HG03354 (cell line): Measurements from ENCODE around the gene UNC5B.

Experiments
- ATAC-seq: cut with Tn5 transposase; IDR thresholded peaks from one replicate; pipeline ENCODE4 v1.9.1; 2021; ENCODE audit warnings: mild to moderate bottlenecking; ENCODE audit not compliant: unreplicated experiment, poor library complexity, severe bottlenecking

The UNC5B gene

DNA sequence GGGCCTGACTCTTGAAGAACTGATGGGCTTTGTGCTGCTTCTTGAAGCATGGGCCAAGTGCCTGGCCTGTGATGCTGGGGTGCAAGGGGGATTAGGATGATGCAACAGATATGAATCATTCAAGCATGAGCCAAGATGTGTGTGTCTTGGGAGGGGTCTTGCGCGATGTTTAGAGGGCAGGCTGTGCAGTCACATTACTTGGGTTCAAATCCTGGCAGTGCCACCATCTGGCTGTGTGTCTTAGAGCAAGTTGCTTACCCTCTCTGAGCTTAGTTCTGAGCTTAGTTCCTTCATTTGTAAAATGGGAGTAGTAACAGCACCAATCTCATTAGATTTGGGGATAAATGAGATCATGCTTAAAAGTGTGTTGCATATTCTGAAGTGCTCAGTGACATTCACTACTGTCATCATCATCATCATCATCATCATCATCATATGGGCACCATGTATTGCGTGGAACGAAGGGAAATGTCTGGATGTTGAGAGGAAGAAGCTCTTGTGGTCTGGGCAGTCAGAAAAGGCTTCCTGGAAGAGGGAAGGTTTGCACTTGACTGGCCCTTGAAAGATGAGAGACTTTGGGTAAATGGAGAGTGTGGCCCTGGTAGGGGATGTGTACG lies 9.3 kb downstream of the UNC5B start:
- no peak for ATAC-seq

DNA sequence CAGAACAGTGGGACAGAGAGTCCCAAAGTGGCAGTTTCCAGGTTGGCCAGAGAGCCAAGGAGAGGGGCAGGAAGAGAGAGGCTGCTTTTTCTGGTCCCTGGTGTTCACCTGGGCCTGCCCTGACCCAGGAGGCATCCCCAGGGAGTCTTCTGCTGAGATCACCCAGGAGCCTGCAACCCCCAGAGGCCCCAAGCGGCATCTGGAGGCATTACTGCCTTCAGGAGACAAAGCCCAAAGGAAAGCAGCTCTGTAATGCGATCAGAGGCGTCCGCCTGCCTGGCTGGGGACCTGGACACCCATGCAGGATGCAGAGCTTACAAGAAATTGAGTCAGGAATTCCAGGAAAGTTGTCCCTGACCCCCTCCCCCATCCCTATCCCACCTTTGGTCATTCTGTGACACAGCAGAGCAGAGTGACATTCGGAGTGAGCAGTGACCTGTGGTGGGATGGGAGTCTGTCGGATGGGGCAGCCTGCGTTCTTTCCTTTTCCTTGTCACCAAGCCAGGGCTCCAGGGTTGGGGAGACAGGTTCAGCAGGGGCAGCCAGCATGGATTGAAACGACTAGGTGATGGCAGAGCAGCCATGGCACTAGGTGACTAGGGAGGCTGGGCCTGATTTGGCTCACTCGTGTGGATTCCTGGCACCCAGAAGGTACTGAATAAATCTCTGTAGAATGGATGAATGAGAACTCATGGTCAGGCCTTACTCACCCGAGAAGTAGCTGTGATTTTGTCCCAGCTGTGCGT lies 10.4 kb downstream of the UNC5B start:
- no peak for ATAC-seq

- ATAC-seq = no peak
Observed at GRCh38 chr10:71223347-71224058, 11.1 kb downstream of the UNC5B start.

DNA sequence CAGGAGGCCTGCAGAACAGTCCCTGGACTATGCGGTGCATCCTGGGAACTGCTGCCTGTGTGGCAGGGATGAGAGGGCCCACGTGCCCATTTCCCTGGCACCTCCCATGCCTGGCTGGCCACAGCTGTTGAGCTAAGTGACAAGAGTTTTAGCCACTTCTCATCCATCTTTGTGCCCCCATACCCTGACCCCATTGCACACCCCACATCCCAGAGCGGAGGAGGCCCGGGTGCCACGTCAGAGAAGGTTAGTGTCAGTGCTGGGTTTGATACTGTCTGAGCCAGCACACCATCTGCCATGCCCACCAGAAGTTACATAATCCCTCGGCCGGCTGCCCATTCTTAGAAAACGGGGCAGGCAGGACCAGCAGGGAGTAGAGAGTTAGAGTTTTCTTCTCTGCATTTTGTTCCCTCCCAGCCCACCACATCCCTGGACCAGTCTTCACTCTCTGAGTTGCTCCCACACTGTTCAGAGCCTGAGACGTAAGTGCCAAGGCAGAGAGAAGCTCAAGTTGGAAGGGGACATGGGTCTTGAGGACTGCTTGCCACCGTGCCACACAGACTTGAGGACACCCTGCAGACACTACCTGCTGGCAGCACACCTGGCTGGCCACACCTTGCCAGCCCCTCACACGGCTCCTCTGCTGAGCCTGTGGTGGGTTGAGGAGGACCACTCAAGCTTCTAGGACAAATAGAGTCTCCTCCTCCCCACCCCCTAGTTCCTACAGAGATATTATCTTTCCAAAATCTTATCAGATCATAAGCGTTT lies 13.1 kb downstream of the UNC5B start:
- no peak for ATAC-seq

DNA sequence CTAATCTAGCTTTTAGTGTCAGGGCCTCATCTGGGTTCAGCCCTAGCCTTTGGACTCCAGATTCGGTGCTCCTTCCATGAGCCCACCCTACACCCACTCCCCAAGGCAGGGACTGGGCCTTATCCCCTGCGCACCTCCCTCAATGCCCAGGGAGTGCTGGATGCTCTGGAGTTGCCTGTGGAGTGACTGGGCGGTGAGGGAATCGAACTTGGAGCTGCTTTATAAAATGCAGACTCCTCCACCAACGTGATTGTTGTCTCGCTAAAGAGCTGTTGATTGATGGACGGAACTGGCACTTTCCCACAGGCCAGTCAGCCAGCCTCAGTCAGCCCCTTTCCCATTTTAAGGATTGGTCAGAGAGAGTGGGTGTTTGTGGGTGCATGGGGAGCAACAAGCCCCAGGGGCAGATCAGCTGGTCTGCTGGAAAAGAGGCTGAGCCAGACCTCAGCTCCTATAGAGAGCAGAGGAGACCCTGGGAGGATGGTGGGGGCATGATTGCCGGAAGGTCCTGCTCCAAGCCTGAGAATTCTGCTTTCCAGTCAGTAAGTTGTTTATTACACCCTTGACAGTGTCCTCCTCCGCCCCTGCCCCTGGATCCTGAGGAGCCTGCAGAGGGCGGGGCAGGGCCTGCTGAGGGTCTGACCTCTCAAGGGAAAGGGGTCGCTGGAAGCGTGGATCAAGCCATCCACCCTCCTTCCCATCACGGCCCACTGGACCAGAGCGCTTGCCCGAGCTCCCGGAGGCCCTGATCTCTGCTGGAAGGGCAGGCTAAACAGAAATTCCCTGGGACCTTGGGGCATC lies 16.7 kb downstream of the UNC5B start:
- ATAC-seq = no peak

GRCh38 chr10:71229726-71230655 lies 17.6 kb downstream of the UNC5B start:
- ATAC-seq = no peak

DNA sequence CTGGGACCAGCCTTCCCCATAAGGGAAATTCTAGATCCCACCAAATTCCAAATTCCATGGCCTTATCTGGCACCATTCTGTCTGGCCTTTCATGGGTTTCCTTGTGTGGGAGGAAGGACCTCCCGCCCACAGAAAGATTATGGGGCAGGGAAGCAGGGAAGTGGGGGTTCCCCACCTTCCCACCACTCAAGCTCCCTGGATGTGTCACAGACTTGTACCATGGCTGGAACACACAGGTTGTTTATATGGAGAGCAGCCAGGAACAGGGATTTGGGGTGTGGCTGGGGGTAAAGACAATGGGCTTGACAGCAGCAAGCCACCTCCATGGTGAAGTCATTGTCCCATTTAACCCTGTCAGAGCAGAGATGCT lies 18.3 kb downstream of the UNC5B start:
- no peak for ATAC-seq

DNA sequence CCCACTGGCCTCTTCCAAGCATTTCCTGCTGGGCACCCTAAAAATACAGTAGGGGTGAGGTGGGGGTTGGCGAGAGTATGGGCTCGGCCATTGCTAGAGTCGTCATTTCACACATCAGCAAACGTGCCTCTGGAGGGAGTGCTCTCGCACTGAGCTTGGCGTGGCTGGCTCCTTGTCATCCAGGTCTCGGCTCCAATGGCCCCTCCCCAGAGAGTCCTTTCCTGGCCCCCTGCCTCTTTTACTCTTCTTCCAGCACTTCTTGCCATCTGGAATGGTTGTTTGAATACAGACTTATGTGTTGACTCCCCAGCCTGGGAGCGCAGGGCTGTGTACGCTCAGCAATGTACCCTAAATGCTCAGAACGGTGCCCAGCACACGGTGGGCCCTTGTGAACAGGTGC lies 18.8 kb downstream of the UNC5B start:
- no peak for ATAC-seq

DNA sequence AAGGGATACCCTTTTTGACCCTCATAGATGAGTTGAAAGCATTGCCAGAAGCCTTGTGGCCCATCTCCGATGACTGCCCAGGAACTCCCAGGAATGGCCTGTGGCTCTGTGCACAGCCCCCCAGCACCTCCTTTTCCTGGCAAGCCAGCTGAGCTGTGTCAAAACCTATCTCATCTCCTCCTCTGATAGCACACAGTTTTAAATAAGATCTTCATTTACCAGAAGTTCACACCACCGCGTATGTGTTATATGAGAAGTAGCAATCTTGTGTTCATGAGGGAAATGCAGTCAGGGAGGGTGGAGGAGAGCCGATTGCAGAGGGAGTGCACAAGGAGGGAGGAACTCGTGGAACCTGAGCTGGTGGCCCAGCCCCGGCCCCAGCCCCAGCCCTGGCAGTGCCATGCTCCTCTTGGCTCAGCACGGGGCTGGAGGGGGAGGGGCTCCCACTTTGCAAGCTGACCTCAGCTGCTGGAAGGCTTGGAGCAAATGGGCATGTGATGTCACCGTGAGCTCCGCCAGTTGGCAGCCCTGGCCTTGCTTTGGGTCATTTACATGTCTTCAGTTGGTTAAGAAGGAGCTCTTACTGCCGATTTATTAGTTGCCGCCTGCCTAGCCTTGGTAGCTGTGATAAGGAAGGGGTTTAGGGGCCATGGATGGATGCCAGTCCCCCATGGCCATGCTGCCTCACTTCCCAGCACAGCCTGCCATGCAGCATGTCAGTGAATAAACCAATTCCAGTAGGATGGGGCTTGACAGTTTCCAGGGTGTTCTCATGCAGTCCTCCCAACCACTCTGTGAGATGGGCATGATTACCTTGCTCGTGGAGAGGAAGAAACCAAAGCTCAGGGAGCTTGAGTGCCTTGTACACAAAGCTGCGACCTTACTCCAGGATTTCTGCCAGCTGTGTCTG lies 20.0 kb downstream of the UNC5B start:
- ATAC-seq = no peak

GRCh38 chr10:71233482-71233892 lies 21.1 kb downstream of the UNC5B start:
- no peak for ATAC-seq

DNA sequence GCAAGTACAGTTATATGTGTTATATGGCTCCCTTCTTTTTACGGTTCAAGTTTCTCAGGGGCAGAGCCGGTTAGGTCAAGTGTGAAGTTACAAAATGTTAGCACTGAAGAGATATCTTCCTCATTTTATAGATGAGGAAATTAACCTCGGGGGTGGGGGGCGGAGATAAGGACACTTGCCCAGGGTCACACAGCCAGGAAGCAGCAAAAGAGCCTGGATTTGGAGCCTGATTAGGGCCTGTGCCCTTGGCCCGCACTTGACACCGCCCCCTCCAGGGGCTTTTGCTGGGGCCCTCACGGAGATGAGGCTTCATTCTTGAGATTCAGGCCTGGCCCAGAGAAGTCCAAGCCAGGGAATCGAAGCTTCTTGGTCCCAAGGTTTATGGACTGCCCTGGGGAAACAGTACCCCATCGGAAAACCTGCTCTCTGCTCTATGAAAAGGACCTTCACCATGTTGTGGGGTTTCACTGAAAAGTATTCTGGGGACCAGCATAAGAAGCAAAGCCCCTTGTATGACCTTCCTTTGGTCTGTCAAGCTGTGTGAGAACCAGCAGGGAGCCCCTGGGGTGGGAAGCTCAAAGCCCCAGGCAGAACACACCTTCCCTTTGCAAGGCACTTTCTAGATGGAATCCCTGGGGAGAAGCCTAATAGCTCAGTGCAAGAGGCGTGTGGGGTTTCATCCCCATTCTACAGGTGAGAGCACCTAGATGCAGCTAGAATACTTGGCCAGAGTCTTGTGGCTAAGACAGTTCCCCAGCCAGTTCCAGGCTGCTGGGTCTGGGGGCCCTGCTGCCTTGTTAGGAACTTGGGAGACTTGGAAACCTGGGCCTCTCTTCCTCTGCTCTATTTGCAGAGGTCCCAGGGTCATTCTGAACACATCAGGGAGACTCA lies 21.9 kb downstream of the UNC5B start:
- no peak for ATAC-seq

GRCh38 chr10:71234970-71235685 lies 22.8 kb downstream of the UNC5B start:
- ATAC-seq = no peak

DNA sequence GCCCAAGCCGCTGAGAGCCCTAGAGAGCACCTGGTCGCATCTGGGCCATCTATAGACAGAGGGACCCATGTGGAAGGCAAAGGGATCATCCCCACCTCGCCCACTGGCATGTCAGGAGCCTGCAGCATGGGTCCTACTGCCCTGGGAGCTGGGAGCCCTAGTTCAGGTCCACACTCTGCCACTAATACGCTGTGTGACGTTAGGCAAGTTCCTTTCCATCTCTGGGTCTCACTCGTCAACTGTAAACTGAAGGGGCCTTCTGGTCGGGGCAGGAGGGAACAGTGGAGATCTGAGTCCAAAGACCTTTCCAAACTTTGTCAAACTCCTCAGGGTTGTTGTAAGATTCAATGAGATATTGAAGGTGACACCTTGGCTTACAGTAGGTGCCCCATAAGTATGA lies 23.4 kb downstream of the UNC5B start:
- ATAC-seq = no peak

GRCh38 chr10:71236286-71236685 lies 23.9 kb downstream of the UNC5B start:
- ATAC-seq = no peak

DNA sequence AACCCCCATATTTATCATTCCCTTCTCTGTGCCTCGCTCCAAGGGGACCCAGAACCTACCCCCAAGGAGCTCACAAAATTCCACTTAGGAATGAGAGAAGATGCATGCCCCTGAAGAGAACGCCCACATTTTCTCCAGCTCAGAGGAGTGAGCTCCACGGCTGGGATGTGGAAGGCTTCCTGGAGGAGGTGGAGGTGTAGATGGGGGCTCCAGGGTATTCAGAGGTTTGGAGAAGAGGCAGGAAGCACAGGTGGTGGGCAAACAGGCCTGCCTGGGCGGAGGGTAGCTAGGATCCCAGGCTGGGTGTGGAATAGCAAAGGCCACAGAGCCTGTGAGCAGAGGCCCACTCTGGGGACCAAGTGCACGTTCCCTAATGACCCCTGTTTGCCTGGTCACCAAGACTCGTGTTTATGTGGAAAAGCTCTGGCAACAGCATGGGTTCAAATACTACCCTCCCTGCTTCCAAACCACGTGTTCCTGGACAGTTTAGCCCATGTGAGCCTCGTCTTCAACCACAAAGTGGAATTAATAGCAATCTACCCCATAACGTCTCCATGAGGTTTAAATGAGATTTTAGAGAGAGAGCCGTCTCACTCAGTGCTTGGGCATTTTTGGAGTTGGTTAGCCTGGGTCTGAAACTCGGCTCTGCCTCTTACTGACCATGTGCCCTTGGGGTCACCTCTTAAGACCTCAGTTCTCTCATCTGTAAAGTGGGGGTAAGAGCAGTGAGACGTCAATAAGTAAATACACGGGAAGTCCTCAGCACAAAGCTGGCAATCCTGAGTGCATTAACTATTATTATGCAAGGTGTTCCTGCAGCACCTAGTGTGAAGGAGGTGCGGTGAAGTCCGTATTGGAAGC lies 24.7 kb downstream of the UNC5B start:
- ATAC-seq = no peak
